ENCODE data around the gene TMEM255A.

The TMEM255A gene

GRCh38 chrX:120262859-120263708, 48.2 kb downstream of the TMEM255A start:
- DNase-seq, result no peak

GRCh38 chrX:120260369-120260768, 50.9 kb downstream of the TMEM255A start:
- DNase-seq, result no peak

GRCh38 chrX:120253784-120254183, 57.5 kb downstream of the TMEM255A start:
- no peak for DNase-seq

GRCh38 chrX:120251471-120252011, 59.7 kb downstream of the TMEM255A start:
- DNase-seq, result no peak

GRCh38 chrX:120250522-120251271, 60.6 kb downstream of the TMEM255A start, which contains the start of gene ZBTB33:
TSS of gene ZBTB33 (plus strand) at chrX:120250812. CDS start at chrX:120253416, 2,604 bp downstream.
- DNase-seq, result peak; percentile 67

GRCh38 chrX:120244735-120245498, 66.3 kb downstream of the TMEM255A start:
- DNase-seq, result no peak

GRCh38 chrX:120244395-120244734, 66.9 kb downstream of the TMEM255A start:
- no peak for DNase-seq

- DNase-seq, result no peak
Measured at GRCh38 chrX:120242813-120243212, 68.4 kb downstream of the TMEM255A start.

- no peak for DNase-seq
Measured at GRCh38 chrX:120238933-120239332, 72.3 kb downstream of the TMEM255A start.

- no peak for DNase-seq
Measured at GRCh38 chrX:120236687-120237479, 74.4 kb downstream of the TMEM255A start.

- no peak for DNase-seq
Measured at GRCh38 chrX:120235284-120235683, 76.0 kb downstream of the TMEM255A start.

- DNase-seq, result no peak
Measured at GRCh38 chrX:120228187-120228908, 82.9 kb downstream of the TMEM255A start.

GRCh38 chrX:120224388-120224787, 86.9 kb downstream of the TMEM255A start:
- no peak for DNase-seq

GRCh38 chrX:120223374-120223773, 87.9 kb downstream of the TMEM255A start:
- no peak for DNase-seq

GRCh38 chrX:120213438-120214265, 97.6 kb downstream of the TMEM255A start:
- DNase-seq, result no peak

All from NCI-H1048 (cell line).